HepG2 (cell line): ENCODE results near the gene ARPC1B. TPM values are rescaled to one million over a fixed set of nuclear protein-coding genes. Genes with fewer than 3 reads are reported as not detected.
A peak's percentile ranks its signal among the peaks of the same experiment; 100 is the strongest.

Source experiments
- ATAC-seq: fragments of 200-7000 bp; cut with Tn5 transposase; 3 replicates; pipeline ENCODE4 v1.9.1; 2020; ENCODE audit warnings: mild to moderate bottlenecking, moderate library complexity
- BruUV-seq: library from RNA; stranded (reverse); fragments of 400-500 nt; replicated peaks from 2 replicates; lab custom pipeline; 2021; lab: Mats Ljungman, UMichigan
- CTCF ChIA-PET: fragments of 300-600 bp; formaldehyde crosslinking; extraction: SDS; loops from one replicate; lab custom pipeline; 2021; ENCODE audit warnings: low total read pairs, inconsistent platforms, low intra/inter-chr PET ratio; lab: Yijun Ruan, JAX
- POLR2A ChIA-PET: fragments of 350-600 bp; sonication (Branson Sonifier 250); formaldehyde crosslinking; loops from one replicate; lab custom pipeline; 2020; ENCODE audit warnings: antibody characterized with exemption, inconsistent platforms; lab: Yijun Ruan, JAX
- DNase-seq: peaks from one replicate; pipeline ENCODE4 v3.0.0-alpha.2; 2015; ENCODE audit warnings: low spot score
- FAIRE-seq: peaks from 3 replicates; lab custom pipeline; 2011; peaks lifted over from hg19 to GRCh38; lab: Jason Lieb, UNC
- H2AFZ ChIP-seq: one replicate; pipeline ENCODE4 v1.6.1; 2011; ENCODE audit warnings: low read length, inconsistent platforms
- H3K27ac ChIP-seq: fragments of 300-600 bp; 3 replicates; pipeline ENCODE4 v1.8.0; 2011; ENCODE audit warnings: mixed run types, mild to moderate bottlenecking, mixed read lengths, low read length, inconsistent platforms; ENCODE audit not compliant: insufficient read depth; ENCODE audit errors: extremely low read length
- H3K27me3 ChIP-seq, 2 experiments: fragments of 200-600 bp in 1 of 2; 2 replicates in 1 of 2; 3 replicates in 1 of 2; pipeline versions ENCODE4 v1.6.0 to v1.8.0; 2011; ENCODE audit warnings: low read length in 2 of 2, mild to moderate bottlenecking in 2 of 2, moderate library complexity in 2 of 2, inconsistent platforms in 1 of 2; ENCODE audit not compliant: insufficient read depth in 2 of 2, control insufficient read depth in 1 of 2
- H3K36me3 ChIP-seq, 2 experiments: fragments of 200-600 bp in 1 of 2; replicated peaks in 1 of 2; 2 replicates in 1 of 2; 3 replicates in 1 of 2; pipeline versions ENCODE4 v1.5.1 to v1.8.0; 2011; ENCODE audit warnings: low read length in 2 of 2, inconsistent platforms in 1 of 2; ENCODE audit not compliant: insufficient read depth in 2 of 2, control insufficient read depth in 1 of 2
- H3K4me1 ChIP-seq: 2 replicates; pipeline ENCODE4 v1.5.1; 2012; ENCODE audit warnings: low read length, inconsistent platforms; ENCODE audit not compliant: insufficient read depth
- H3K4me2 ChIP-seq: 2 replicates; pipeline ENCODE4 v1.6.0; 2011; ENCODE audit warnings: low read depth, low read length, inconsistent platforms
- H3K4me3 ChIP-seq, 3 experiments: fragments of 200-600 bp in 1 of 3; sonication (generic), shearing (Covaris generic) in 1 of 3; replicated peaks in 1 of 3; 2 replicates each; pipeline ENCODE4 v1.5.1; 2011 to 2016; ENCODE audit warnings: low read length in 3 of 3, inconsistent platforms in 2 of 3, low read depth in 2 of 3, mild to moderate bottlenecking in 2 of 3, control low read depth in 1 of 3, mixed read lengths in 1 of 3; ENCODE audit not compliant: insufficient read depth in 1 of 3
- H3K79me2 ChIP-seq: one replicate; pipeline ENCODE4 v1.6.1; 2011; ENCODE audit warnings: low read length, inconsistent platforms; ENCODE audit not compliant: insufficient read depth
- H3K9ac ChIP-seq: 2 replicates; pipeline ENCODE4 v1.6.0; 2011; ENCODE audit warnings: mild to moderate bottlenecking, low read depth, low read length, inconsistent platforms; ENCODE audit not compliant: insufficient read depth
- H3K9me3 ChIP-seq: 2 replicates; pipeline ENCODE4 v1.5.1; 2012; ENCODE audit warnings: mild to moderate bottlenecking, low read length
- H4K20me1 ChIP-seq: 2 replicates; pipeline ENCODE4 v1.6.0; 2011; ENCODE audit warnings: inconsistent platforms, mild to moderate bottlenecking, low read length, moderate library complexity; ENCODE audit not compliant: insufficient read depth
- MED1 ChIP-seq: sonication (generic); formaldehyde crosslinking; IDR thresholded peaks from 2 replicates; pipeline ENCODE4 v1.4.0; 2020; ENCODE audit warnings: missing genetic modification reagents
- ZBTB38 ChIP-seq: sonication (generic); formaldehyde crosslinking; IDR thresholded peaks from 2 replicates; pipeline ENCODE4 v1.5.1; 2020; ENCODE audit warnings: mild to moderate bottlenecking, missing genetic modification reagents
- ZMYM4 ChIP-seq: sonication (generic); formaldehyde crosslinking; IDR thresholded peaks from 2 replicates; pipeline ENCODE4 v1.8.1; 2023; ENCODE audit warnings: mild to moderate bottlenecking, missing genetic modification reagents
- ZNF451 ChIP-seq: sonication (generic); formaldehyde crosslinking; IDR thresholded peaks from 2 replicates; pipeline ENCODE4 v1.5.0; 2020; ENCODE audit warnings: mild to moderate bottlenecking, missing genetic modification reagents
- WGBS: methylation state at CpG from one replicate; pipeline ENCODE4 v1.1.6; 2017; ENCODE audit warnings: low lambda C conversion rate; 5-methylcytosine and 5-hydroxymethylcytosine counted together
- in situ Hi-C: cut with HindIII; loops from 2 replicates; pipeline ENCODE4 v1.10.0; 2017; ENCODE audit warnings: low pct_unique_long_range_greater_than_20kb; ENCODE audit not compliant: extremely low pct_ligation_motif_present
- intact Hi-C: fragments of 100-400 bp; cut with micrococcal nuclease; formaldehyde crosslinking; loops from one replicate; pipeline ENCODE4 v1.10.0; 2022; ENCODE audit not compliant: unreplicated experiment
- polyA plus RNA-seq, 8 experiments: library from polyadenylated mRNA; depleted of rRNA in 3 of 8; stranded (reverse) in 7 of 8; unstranded in 1 of 8; fragments of >200 nt; fragmentation: Illumina TruSeq in 4 of 8; extraction: Trizol in 4 of 8; gene quantifications; 2 replicates each; pipeline versions ENCODE4 v1.2.1 to v1.2.3, GENCODE V29; 2011 to 2016; ENCODE audit warnings: low read depth in 4 of 8, missing spikeins in 1 of 8, mixed read lengths in 1 of 8; ENCODE audit not compliant: insufficient read depth in 1 of 8
- total RNA-seq, 5 experiments: library from RNA; depleted of rRNA; stranded (reverse); fragments of >200 nt; fragmentation: Illumina TruSeq; extraction: Trizol; gene quantifications; 2 replicates each; pipeline ENCODE4 v1.2.3, GENCODE V29; 2016; ENCODE audit warnings: low read depth in 1 of 5
- TF ChIP-seq, protein P1 (sequence below): sonication (generic); formaldehyde crosslinking; IDR thresholded peaks from 2 replicates; pipeline ENCODE4 v1.4.0; 2020; ENCODE audit warnings: mild to moderate bottlenecking, low read depth, missing genetic modification reagents
- TF ChIP-seq, protein P2 (sequence below): sonication (generic); formaldehyde crosslinking; IDR thresholded peaks from 2 replicates; pipeline ENCODE4 v1.9.0; 2021; ENCODE audit warnings: missing genetic modification reagents, mild to moderate bottlenecking, borderline replicate concordance

The ARPC1B gene
- total and polyA plus RNA-seq, 2 of the 13 experiments (the other 11 are each of a cell fraction or from before 2014, with no cell fraction given): 72.9 to 89.1 TPM

DNA sequence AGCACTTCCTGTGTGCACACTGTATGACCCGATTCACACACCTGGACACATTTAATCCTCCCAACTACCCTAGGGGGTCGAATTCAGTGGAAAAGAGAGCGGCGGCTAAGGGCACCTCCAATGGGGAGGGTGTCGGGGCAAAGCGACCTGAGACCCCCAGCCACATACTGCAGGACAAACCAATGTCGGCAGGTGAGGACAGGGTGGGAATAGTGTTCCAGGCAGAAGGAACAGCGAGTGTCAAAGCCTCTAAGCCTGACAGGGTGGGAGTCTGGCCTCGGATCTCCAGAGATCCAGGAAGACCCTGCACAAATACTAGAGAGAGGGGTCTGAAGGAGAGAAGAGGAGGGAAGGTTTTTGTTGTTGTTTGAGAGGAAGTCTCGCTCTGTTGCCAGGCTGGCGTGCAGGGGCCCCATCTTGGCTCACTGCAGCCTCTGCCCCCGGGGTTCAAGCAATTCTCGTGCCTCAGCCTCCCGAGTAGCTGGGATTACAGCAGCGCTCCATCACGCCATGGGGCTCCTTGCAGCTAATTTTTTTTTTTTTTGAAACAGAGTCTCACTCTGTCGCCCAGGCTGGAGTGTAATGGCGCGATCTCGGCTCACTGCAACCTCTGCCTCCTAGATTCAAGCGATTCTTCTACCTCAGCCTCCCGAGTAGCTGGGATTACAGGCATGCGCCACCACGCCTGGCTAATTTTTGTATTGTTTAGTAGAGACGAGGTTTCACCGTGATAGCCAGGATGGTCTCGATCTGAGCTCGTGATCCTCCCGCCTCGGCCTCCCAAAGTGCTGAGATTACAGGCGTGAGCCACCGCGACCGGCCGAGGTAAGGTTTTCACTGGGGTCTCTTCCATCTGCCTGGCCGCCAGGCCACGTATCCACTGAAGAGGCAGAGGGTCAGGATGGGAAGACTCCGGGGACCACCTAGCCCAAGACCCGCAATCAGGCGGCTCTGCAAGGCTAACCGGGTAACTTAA, 1.2 kb upstream of the ARPC1B start:
- Histone ChIP-seq H3K9me3 (no peaks in the 10 kb centered on the region), H2AFZ (no peak overlapping the region), H3K9ac (peak overlapping the region; percentile 93), H3K27me3 (no peaks in the 10 kb centered on the region), H4K20me1 (0 out of 2 replicates have a peak, but pooled peaks cover 2% of the 10 kb centered on the region), H3K79me2 (peaks cover 8% of the 10 kb centered on the region), H3K4me2 (peak overlapping the region; percentile 96), H3K36me3 (no peaks in the 10 kb centered on the region), H3K27ac (peak overlapping the region; percentile 91), H3K4me1 (peaks cover 39% of the 10 kb centered on the region), H3K4me3 (peak overlapping the region; percentile 87 to 99 (median 95); a peak in 5 of 6 replicates)
- FAIRE-seq (no peak), ATAC-seq (no peak), DNase-seq (no peak)
- POLR2A ChIA-PET: interaction anchor here (0.6 to 1.6 kb wide), 12 partner anchors 7 to 275 kb away, joined by 3 to 29 read pairs (median 4); partner anchors contain the start of genes ARPC1A, BUD31, CPSF4 and PDAP1
- intact Hi-C loops (loop anchor here (5.0 kb wide), 1 partner anchor 34 kb away; the partner anchor contains the start of genes BUD31 and PDAP1), in situ Hi-C loops (no loop called here)
- TSS peak; percentile 47 for BruUV-seq
- 71% methylated on average over 41 of the region's 41 CpGs for WGBS
- TF ChIP-seq, protein P1, sequence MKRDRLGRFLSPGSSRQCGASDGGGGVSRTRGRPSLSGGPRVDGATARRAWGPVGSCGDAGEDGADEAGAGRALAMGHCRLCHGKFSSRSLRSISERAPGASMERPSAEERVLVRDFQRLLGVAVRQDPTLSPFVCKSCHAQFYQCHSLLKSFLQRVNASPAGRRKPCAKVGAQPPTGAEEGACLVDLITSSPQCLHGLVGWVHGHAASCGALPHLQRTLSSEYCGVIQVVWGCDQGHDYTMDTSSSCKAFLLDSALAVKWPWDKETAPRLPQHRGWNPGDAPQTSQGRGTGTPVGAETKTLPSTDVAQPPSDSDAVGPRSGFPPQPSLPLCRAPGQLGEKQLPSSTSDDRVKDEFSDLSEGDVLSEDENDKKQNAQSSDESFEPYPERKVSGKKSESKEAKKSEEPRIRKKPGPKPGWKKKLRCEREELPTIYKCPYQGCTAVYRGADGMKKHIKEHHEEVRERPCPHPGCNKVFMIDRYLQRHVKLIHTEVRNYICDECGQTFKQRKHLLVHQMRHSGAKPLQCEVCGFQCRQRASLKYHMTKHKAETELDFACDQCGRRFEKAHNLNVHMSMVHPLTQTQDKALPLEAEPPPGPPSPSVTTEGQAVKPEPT (CRISPR knock-in tag): no peak
- 0 out of 2 replicates have a peak, but pooled peaks have one; percentile 5 for TF ChIP-seq MED1 (CRISPR knock-in tag)
- TF ChIP-seq, protein P2, sequence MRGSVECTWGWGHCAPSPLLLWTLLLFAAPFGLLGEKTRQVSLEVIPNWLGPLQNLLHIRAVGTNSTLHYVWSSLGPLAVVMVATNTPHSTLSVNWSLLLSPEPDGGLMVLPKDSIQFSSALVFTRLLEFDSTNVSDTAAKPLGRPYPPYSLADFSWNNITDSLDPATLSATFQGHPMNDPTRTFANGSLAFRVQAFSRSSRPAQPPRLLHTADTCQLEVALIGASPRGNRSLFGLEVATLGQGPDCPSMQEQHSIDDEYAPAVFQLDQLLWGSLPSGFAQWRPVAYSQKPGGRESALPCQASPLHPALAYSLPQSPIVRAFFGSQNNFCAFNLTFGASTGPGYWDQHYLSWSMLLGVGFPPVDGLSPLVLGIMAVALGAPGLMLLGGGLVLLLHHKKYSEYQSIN (CRISPR knock-in tag): peak; percentile 40; the same call in 1 of the 2 replicates
- 0 out of 2 replicates have a peak, but pooled peaks have one; percentile 3 for TF ChIP-seq ZMYM4 (CRISPR knock-in tag)
- peak; percentile 96 for TF ChIP-seq ZBTB38
- TF ChIP-seq ZNF451 (CRISPR knock-in tag): 0 out of 2 replicates have a peak, but pooled peaks have one; percentile 25
- TF ChIP-seq, all 625 proteins: peak for 5
- CTCF ChIA-PET: no interaction called here
